DND-41 (cell line): Measurements from ENCODE around the gene IQGAP3.

Experiments
- ATAC-seq: fragments of 200-7000 bp; cut with Tn5 transposase; 3 replicates; pipeline ENCODE4 v1.9.1; 2021; ENCODE audit warnings: low read depth; ENCODE audit not compliant: insufficient read depth
- DNase-seq: peaks from one replicate; pipeline ENCODE4 v3.0.0-alpha.2; 2020
- H2AFZ ChIP-seq: 2 replicates; pipeline ENCODE4 v1.6.0; 2012; ENCODE audit warnings: low read depth, low read length
- H3K27ac ChIP-seq: 2 replicates; pipeline ENCODE4 v1.5.1; 2012; ENCODE audit warnings: low read length, inconsistent platforms
- H3K27me3 ChIP-seq: fragments of 200-600 bp; sonication (generic); 2 replicates; pipeline ENCODE4 v1.6.0; 2012; ENCODE audit warnings: low read length, mild to moderate bottlenecking, inconsistent platforms; ENCODE audit not compliant: insufficient read depth, poor library complexity
- H3K36me3 ChIP-seq: 2 replicates; pipeline ENCODE4 v1.5.1; 2012; ENCODE audit warnings: low read length, inconsistent platforms; ENCODE audit not compliant: insufficient read depth
- H3K4me1 ChIP-seq: 2 replicates; pipeline ENCODE4 v1.5.1; 2012; ENCODE audit warnings: mild to moderate bottlenecking, low read length; ENCODE audit not compliant: insufficient read depth
- H3K4me2 ChIP-seq: 2 replicates; pipeline ENCODE4 v1.6.0; 2012; ENCODE audit warnings: mild to moderate bottlenecking, moderate library complexity, low read length, inconsistent platforms; ENCODE audit not compliant: insufficient read depth
- H3K4me3 ChIP-seq, 2 experiments: fragments of 200-600 bp in 1 of 2; shearing (Covaris generic) in 1 of 2; 2 replicates each; pipeline ENCODE4 v1.5.1; 2012 to 2016; ENCODE audit warnings: inconsistent platforms in 2 of 2, low read length in 2 of 2, mild to moderate bottlenecking in 2 of 2, low read depth in 1 of 2, moderate library complexity in 1 of 2
- H3K79me2 ChIP-seq: 2 replicates; pipeline ENCODE4 v1.6.0; 2012; ENCODE audit warnings: low read length, inconsistent platforms; ENCODE audit not compliant: insufficient read depth
- H3K9ac ChIP-seq: 2 replicates; pipeline ENCODE4 v1.6.0; 2012; ENCODE audit warnings: low read depth, mild to moderate bottlenecking, inconsistent platforms, low read length, moderate library complexity
- H3K9me3 ChIP-seq: 2 replicates; pipeline ENCODE4 v1.5.1; 2012; ENCODE audit warnings: low read length, moderate library complexity, mild to moderate bottlenecking, inconsistent platforms; ENCODE audit not compliant: insufficient read depth, severe bottlenecking
- H4K20me1 ChIP-seq: 2 replicates; pipeline ENCODE4 v1.6.0; 2012; ENCODE audit warnings: low read length; ENCODE audit not compliant: insufficient read depth
- CTCF ChIP-seq: IDR thresholded peaks from 2 replicates; pipeline ENCODE4 v1.5.1; 2012; ENCODE audit warnings: borderline replicate concordance, low read length, moderate library complexity, mild to moderate bottlenecking; ENCODE audit not compliant: poor library complexity, severe bottlenecking; ENCODE audit errors: extremely low read depth
- EZH2 ChIP-seq: IDR thresholded peaks from 3 replicates; pipeline ENCODE4 v1.6.1; 2012; ENCODE audit warnings: borderline replicate concordance, low read depth, mild to moderate bottlenecking, moderate library complexity, low read length, inconsistent platforms; ENCODE audit not compliant: severe bottlenecking

Gene IQGAP3

GRCh38 chr1:156524481-156524869 is 47.9 kb downstream of the IQGAP3 start:
- H3K4me3 ChIP-seq, result no peak overlapping the region
- no peak for TF ChIP-seq EZH2
- TF ChIP-seq CTCF, result no peak

GRCh38 chr1:156523801-156524480 is 48.4 kb downstream of the IQGAP3 start:
- H3K27me3 ChIP-seq, result no peaks in the 10 kb centered on the region
- H3K27ac ChIP-seq, result no peak overlapping the region
- TF ChIP-seq CTCF, result no peak
- no peak for TF ChIP-seq EZH2
- H3K79me2 ChIP-seq, result no peaks in the 10 kb centered on the region
- H3K9me3 ChIP-seq, result no peaks in the 10 kb centered on the region
- H2AFZ ChIP-seq, result no peak overlapping the region
- ATAC-seq (peak; percentile 9; the same call in 1 of the 3 replicates), DNase-seq (no peak)
- H3K4me3 ChIP-seq, result no peak overlapping the region
- no peak overlapping the region for H3K4me2 ChIP-seq
- no peaks in the 10 kb centered on the region for H4K20me1 ChIP-seq
- H3K4me1 ChIP-seq, result no peaks in the 10 kb centered on the region
- H3K9ac ChIP-seq, result no peak overlapping the region
- peaks cover 26% of the 10 kb centered on the region for H3K36me3 ChIP-seq

More at GRCh38 chr1:156524481-156524869, 47.9 kb downstream of the IQGAP3 start:
- ATAC-seq (peak; percentile 40; the same call in 2 of the 3 replicates), DNase-seq (no peak)
- no peak overlapping the region for H2AFZ ChIP-seq
- no peaks in the 10 kb centered on the region for H3K4me1 ChIP-seq
- H3K9me3 ChIP-seq, result no peaks in the 10 kb centered on the region
- no peaks in the 10 kb centered on the region for H3K27me3 ChIP-seq
- peaks cover 31% of the 10 kb centered on the region for H3K36me3 ChIP-seq
- no peaks in the 10 kb centered on the region for H4K20me1 ChIP-seq
- H3K9ac ChIP-seq, result no peak overlapping the region
- H3K27ac ChIP-seq, result no peak overlapping the region
- H3K79me2 ChIP-seq, result no peaks in the 10 kb centered on the region
- H3K4me2 ChIP-seq, result no peak overlapping the region

- DNase-seq (no peak), ATAC-seq (no peak)
- TF ChIP-seq CTCF (no peak), EZH2 (no peak)
- H3K9ac ChIP-seq, result no peak overlapping the region
- H3K27me3 ChIP-seq, result no peaks in the 10 kb centered on the region
- no peaks in the 10 kb centered on the region for H4K20me1 ChIP-seq
- H3K4me1 ChIP-seq, result no peaks in the 10 kb centered on the region
- H3K4me2 ChIP-seq, result no peak overlapping the region
- H3K4me3 ChIP-seq, result no peak overlapping the region
- peaks cover 14% of the 10 kb centered on the region for H3K36me3 ChIP-seq
- no peak overlapping the region for H2AFZ ChIP-seq
- H3K9me3 ChIP-seq, result no peaks in the 10 kb centered on the region
- no peaks in the 10 kb centered on the region for H3K79me2 ChIP-seq
- no peak overlapping the region for H3K27ac ChIP-seq
Observed at GRCh38 chr1:156522443-156522970, 49.9 kb downstream of the IQGAP3 start.
